Measurements from ENCODE around the gene RTN4RL1. TPM values are rescaled to one million over a fixed set of nuclear protein-coding genes. Genes with fewer than 3 reads are reported as not detected.

RTN4RL1 gene
- total RNA-seq, 4 donors from 2014 or later, result 1.4 to 4.9 (median 1.9) TPM; not detected in 1

GRCh38 chr17:1972487-1973160 is 52.5 kb downstream of the RTN4RL1 start:
- Histone ChIP-seq H3K27ac (no peak overlapping the region), H3K36me3 (no peaks in the 10 kb centered on the region), H3K4me3 (no peak overlapping the region), H3K27me3 (peaks cover 4 to 11% of the 10 kb centered on the region in 2 donors), H3K9me3 (no peaks in the 10 kb centered on the region), H3K4me1 (no peaks in the 10 kb centered on the region)
- intact Hi-C loops (cut with DNase I; ENCODE audit: low total_unique reads), result no loop called here
- no peak for DNase-seq
- no peak for TF ChIP-seq POLR2A (IDR thresholded peaks at IDR 0.05)
- TF ChIP-seq, protein P1, sequence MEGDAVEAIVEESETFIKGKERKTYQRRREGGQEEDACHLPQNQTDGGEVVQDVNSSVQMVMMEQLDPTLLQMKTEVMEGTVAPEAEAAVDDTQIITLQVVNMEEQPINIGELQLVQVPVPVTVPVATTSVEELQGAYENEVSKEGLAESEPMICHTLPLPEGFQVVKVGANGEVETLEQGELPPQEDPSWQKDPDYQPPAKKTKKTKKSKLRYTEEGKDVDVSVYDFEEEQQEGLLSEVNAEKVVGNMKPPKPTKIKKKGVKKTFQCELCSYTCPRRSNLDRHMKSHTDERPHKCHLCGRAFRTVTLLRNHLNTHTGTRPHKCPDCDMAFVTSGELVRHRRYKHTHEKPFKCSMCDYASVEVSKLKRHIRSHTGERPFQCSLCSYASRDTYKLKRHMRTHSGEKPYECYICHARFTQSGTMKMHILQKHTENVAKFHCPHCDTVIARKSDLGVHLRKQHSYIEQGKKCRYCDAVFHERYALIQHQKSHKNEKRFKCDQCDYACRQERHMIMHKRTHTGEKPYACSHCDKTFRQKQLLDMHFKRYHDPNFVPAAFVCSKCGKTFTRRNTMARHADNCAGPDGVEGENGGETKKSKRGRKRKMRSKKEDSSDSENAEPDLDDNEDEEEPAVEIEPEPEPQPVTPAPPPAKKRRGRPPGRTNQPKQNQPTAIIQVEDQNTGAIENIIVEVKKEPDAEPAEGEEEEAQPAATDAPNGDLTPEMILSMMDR (IDR thresholded peaks at IDR 0.05), result no peak

DNA sequence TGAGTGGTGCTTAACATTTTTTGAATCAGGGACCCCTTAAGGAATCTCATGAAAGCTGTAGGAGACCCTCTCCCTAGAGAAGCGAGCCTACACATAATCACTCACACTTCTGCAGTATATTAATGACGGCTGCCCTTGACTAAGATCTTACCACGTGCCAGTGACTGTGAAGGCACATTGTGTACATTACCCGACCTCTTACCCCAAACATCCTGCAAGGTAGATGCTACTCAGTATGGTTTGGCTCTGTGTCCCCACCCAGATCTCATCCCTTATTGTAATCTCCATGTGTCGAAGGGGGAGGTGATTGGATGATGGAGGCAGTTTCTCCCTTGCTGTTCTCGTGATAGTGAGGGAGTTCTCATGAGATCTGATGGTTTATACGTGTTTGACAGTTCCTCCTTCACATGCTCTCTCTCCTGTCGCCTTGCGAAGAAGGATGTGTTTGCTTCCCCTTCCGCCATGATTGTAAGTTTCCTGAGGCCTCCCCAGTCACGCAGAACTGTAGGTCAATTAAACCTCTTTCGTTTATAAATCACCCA is 54.2 kb downstream of the RTN4RL1 start:
- H3K27me3 ChIP-seq, result no peaks in the 10 kb centered on the region
- intact Hi-C loops (cut with DNase I; ENCODE audit: low total_unique reads), result no loop called here
- TF ChIP-seq POLR2A (IDR thresholded peaks at IDR 0.05), result no peak
- TF ChIP-seq, protein P1 (IDR thresholded peaks at IDR 0.05), result no peak

DNA sequence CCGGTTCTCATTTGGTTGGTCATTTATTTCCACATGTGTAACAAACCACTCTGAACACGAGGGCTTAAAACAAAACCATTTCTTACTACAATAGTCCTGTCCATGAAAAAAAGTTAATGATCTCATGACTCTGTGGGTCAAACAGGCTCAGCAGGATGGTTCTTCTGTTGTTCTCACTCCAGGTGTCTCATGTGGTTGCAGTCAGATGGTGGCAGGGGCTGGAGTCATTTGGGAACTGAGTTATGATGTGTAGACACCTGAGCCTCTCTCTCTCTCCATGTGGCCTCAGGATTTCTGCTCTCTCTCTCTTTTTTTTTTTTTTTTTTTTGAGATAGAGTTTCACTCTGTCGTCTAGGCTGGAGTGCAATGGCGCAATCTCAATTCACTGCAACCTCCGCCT is 55.4 kb downstream of the RTN4RL1 start:
- Histone ChIP-seq H3K36me3 (no peaks in the 10 kb centered on the region), H3K4me3 (no peak overlapping the region), H3K9me3 (no peaks in the 10 kb centered on the region), H3K27ac (no peak overlapping the region), H3K27me3 (no peaks in the 10 kb centered on the region), H3K4me1 (no peaks in the 10 kb centered on the region)
- TF ChIP-seq POLR2A (IDR thresholded peaks at IDR 0.05), result no peak
- TF ChIP-seq, protein P1 (IDR thresholded peaks at IDR 0.05), result no peak
- no peak for DNase-seq
- intact Hi-C loops (cut with DNase I; ENCODE audit: low total_unique reads), result no loop called here

More for the DNA sequence above, 54.2 kb downstream of the RTN4RL1 start:
- H3K4me3 ChIP-seq, result no peak overlapping the region
- no peaks in the 10 kb centered on the region for H3K9me3 ChIP-seq
- no peak overlapping the region for H3K27ac ChIP-seq
- no peaks in the 10 kb centered on the region for H3K36me3 ChIP-seq
- DNase-seq, result no peak
- H3K4me1 ChIP-seq, result no peaks in the 10 kb centered on the region

GRCh38 chr17:1967213-1967612 is 57.9 kb downstream of the RTN4RL1 start:
- TF ChIP-seq, protein P1 (IDR thresholded peaks at IDR 0.05), result no peak
- no peak for TF ChIP-seq POLR2A (IDR thresholded peaks at IDR 0.05)
- no peak overlapping the region for H3K4me3 ChIP-seq
- H3K36me3 ChIP-seq, result no peaks in the 10 kb centered on the region
- intact Hi-C loops (cut with DNase I; ENCODE audit: low total_unique reads), result no loop called here
- H3K27ac ChIP-seq, result no peak overlapping the region
- H3K4me1 ChIP-seq, result no peaks in the 10 kb centered on the region
- no peak for DNase-seq
- H3K27me3 ChIP-seq, result no peaks in the 10 kb centered on the region
- no peaks in the 10 kb centered on the region for H3K9me3 ChIP-seq

GRCh38 chr17:1966274-1967086 is 58.7 kb downstream of the RTN4RL1 start:
- no peaks in the 10 kb centered on the region for H3K36me3 ChIP-seq
- H3K27me3 ChIP-seq, result no peaks in the 10 kb centered on the region
- no peak overlapping the region for H3K4me3 ChIP-seq
- H3K4me1 ChIP-seq, result no peaks in the 10 kb centered on the region
- TF ChIP-seq, protein P1 (IDR thresholded peaks at IDR 0.05), result no peak
- no peak for TF ChIP-seq POLR2A (IDR thresholded peaks at IDR 0.05)
- DNase-seq, result no peak
- H3K27ac ChIP-seq, result no peak overlapping the region
- H3K9me3 ChIP-seq, result no peaks in the 10 kb centered on the region
- intact Hi-C loops (cut with DNase I; ENCODE audit: low total_unique reads), result no loop called here
